ENCODE measurements around the gene ZNF783. TPM values are rescaled to one million over a fixed set of nuclear protein-coding genes. Genes with fewer than 3 reads are reported as not detected.
"Not testable (repeated sequence)": the region's sequence is repeated elsewhere in the genome, so short reads cannot be mapped to it uniquely, and the experiment has no call there.

The ZNF783 gene
- total and polyA plus RNA-seq, 4 donors, result 1.0 to 23.8 (median 15.9) TPM

- Histone ChIP-seq H3K4me1 (ENCODE audit: control insufficient read depth in 1 of 2, insufficient read depth in 2 of 2, low read length in 2 of 2) (no peaks in the 10 kb centered on the region), H3K27ac (ENCODE audit: low read depth in 1 of 2, low read length in 2 of 2) (no peak overlapping the region), H3K9me3 (ENCODE audit: control insufficient read depth, low read length) (no peaks in the 10 kb centered on the region), H3K36me3 (ENCODE audit: control insufficient read depth in 1 of 2, insufficient read depth in 2 of 2, low read length in 1 of 2) (peaks cover 6 to 7% of the 10 kb centered on the region in 2 donors), H3K27me3 (ENCODE audit: control insufficient read depth in 1 of 2, insufficient read depth in 2 of 2, low read length in 1 of 2) (no peaks in the 10 kb centered on the region), H3K4me3 (ENCODE audit: low read length in 2 of 2) (no peak overlapping the region)
- ATAC-seq (ENCODE audit: low FRiP score) (no peak), DNase-seq (peak in 1 of 2 donors; percentile 67)
- intact Hi-C loops (cut with DNase I), result no loop called here
- WGBS, 2 donors, result 97% methylated on average over 34 to 37 of the region's 37 CpGs
Measured at GRCh38 chr7:149224352-149224751, 37.6 kb upstream of the ZNF783 start.

DNA sequence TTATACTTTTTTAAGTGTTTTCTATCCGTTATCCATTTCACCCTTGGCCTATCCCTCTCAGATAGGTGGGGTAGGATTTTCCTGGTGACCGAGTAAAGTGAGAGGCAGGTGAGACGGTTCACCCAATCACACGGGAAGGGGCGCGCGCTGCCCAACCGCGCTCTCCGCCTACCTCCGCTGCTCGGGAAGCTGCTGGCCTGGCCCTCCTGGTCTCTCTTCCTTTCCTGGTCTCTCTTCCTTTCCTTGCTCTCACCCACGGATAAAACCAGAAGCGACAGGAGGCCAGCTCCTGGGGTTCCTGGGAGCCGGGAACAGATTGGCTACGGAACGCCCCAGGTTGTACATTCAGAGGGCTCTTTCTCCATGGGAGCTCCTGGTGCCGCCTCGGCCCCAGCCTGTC, 36.9 kb upstream of the ZNF783 start:
- Histone ChIP-seq H3K4me3 (ENCODE audit: low read length in 2 of 2) (no peak overlapping the region), H3K36me3 (ENCODE audit: control insufficient read depth in 1 of 2, insufficient read depth in 2 of 2, low read length in 1 of 2) (peaks cover 6 to 7% of the 10 kb centered on the region in 2 donors), H3K27ac (ENCODE audit: low read depth in 1 of 2, low read length in 2 of 2) (no peak overlapping the region), H3K27me3 (ENCODE audit: control insufficient read depth in 1 of 2, insufficient read depth in 2 of 2, low read length in 1 of 2) (no peaks in the 10 kb centered on the region), H3K4me1 (ENCODE audit: control insufficient read depth in 1 of 2, insufficient read depth in 2 of 2, low read length in 2 of 2) (no peaks in the 10 kb centered on the region), H3K9me3 (ENCODE audit: control insufficient read depth, low read length) (no peaks in the 10 kb centered on the region)
- 95 to 99% methylated on average over 19 of the region's 19 CpGs for WGBS, 2 donors
- peak in 1 of 2 donors; percentile 53 for DNase-seq
- intact Hi-C loops (cut with DNase I), result no loop called here
- ATAC-seq (ENCODE audit: low FRiP score), result no peak

GRCh38 chr7:149225656-149226055, 36.3 kb upstream of the ZNF783 start:
- peak in 1 of 2 donors; percentile 76 for DNase-seq
- Histone ChIP-seq H3K9me3 (ENCODE audit: control insufficient read depth, low read length) (no peaks in the 10 kb centered on the region), H3K27ac (ENCODE audit: low read depth in 1 of 2, low read length in 2 of 2) (no peak overlapping the region), H3K4me1 (ENCODE audit: control insufficient read depth in 1 of 2, insufficient read depth in 2 of 2, low read length in 2 of 2) (no peaks in the 10 kb centered on the region), H3K36me3 (ENCODE audit: control insufficient read depth in 1 of 2, insufficient read depth in 2 of 2, low read length in 1 of 2) (peaks cover 6 to 7% of the 10 kb centered on the region in 2 donors), H3K27me3 (ENCODE audit: control insufficient read depth in 1 of 2, insufficient read depth in 2 of 2, low read length in 1 of 2) (no peaks in the 10 kb centered on the region), H3K4me3 (ENCODE audit: low read length in 2 of 2) (no peak overlapping the region)
- intact Hi-C loops (cut with DNase I), result no loop called here
- peak; percentile 8 for ATAC-seq (ENCODE audit: low FRiP score)
- WGBS, 2 donors, result 93 to 94% methylated on average over 22 of the region's 22 CpGs

GRCh38 chr7:149226366-149226765, 35.6 kb upstream of the ZNF783 start:
- ATAC-seq (ENCODE audit: low FRiP score); H3K27ac ChIP-seq (ENCODE audit: low read depth in 1 of 2, low read length in 2 of 2); H3K9me3 ChIP-seq (ENCODE audit: control insufficient read depth, low read length); H3K4me3 ChIP-seq (ENCODE audit: low read length in 2 of 2); H3K27me3 ChIP-seq (ENCODE audit: control insufficient read depth in 1 of 2, insufficient read depth in 2 of 2, low read length in 1 of 2); H3K4me1 ChIP-seq (ENCODE audit: control insufficient read depth in 1 of 2, insufficient read depth in 2 of 2, low read length in 2 of 2); H3K36me3 ChIP-seq (ENCODE audit: control insufficient read depth in 1 of 2, insufficient read depth in 2 of 2, low read length in 1 of 2); intact Hi-C loops (cut with DNase I): not testable (repeated sequence)
- 87 to 91% methylated on average over 17 of the region's 17 CpGs for WGBS, 2 donors
- peak in 1 of 2 donors; percentile 50 for DNase-seq

DNA sequence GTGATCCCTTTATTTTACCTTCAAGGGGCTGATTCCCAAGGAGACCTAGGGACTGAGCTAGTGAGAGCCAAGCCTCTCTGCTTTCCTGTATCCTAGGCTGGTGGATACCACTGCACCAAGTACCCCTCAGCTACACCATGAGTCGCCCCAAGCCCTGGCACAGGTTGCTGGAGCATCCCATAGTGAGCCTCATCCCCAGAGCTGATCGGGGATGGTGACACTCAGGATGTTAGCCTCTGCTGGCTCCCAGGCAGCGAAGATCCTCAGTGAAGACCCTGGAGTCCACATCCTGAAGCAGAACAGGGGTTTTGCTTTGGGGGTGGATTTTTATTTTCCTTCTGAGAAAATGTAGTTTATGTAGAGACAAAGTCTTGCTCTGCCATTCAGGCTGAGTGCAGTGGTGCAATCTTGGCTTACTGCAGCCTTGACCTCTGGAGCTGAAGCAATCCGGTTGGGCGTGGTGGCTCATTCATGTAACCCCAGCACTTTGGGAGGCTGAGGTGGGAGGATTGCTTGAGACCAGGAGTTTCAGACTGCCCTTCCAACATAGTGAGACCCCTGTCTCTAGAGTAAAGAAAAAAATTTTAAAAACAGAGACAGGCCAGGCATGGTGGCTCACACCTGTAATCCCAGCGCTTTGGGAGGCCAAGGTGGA, 35.0 kb upstream of the ZNF783 start:
- DNase-seq, result peak in 1 of 2 donors; percentile 50
- H3K4me1 ChIP-seq (ENCODE audit: control insufficient read depth in 1 of 2, insufficient read depth in 2 of 2, low read length in 2 of 2), result no peaks in the 10 kb centered on the region
- 75 to 90% methylated on average over 6 of the region's 6 CpGs for WGBS, 2 donors
- H3K9me3 ChIP-seq (ENCODE audit: control insufficient read depth, low read length), result no peaks in the 10 kb centered on the region
- no peak for ATAC-seq (ENCODE audit: low FRiP score)
- H3K36me3 ChIP-seq (ENCODE audit: control insufficient read depth in 1 of 2, insufficient read depth in 2 of 2, low read length in 1 of 2), result peaks cover 6 to 7% of the 10 kb centered on the region in 2 donors
- intact Hi-C loops (cut with DNase I), result no loop called here
- no peaks in the 10 kb centered on the region for H3K27me3 ChIP-seq (ENCODE audit: control insufficient read depth in 1 of 2, insufficient read depth in 2 of 2, low read length in 1 of 2)
- no peak overlapping the region for H3K4me3 ChIP-seq (ENCODE audit: low read length in 2 of 2)
- H3K27ac ChIP-seq (ENCODE audit: low read depth in 1 of 2, low read length in 2 of 2), result no peak overlapping the region

- Histone ChIP-seq H3K9me3 (ENCODE audit: control insufficient read depth, low read length) (no peaks in the 10 kb centered on the region), H3K27me3 (ENCODE audit: control insufficient read depth in 1 of 2, insufficient read depth in 2 of 2, low read length in 1 of 2) (no peaks in the 10 kb centered on the region), H3K4me1 (ENCODE audit: control insufficient read depth in 1 of 2, insufficient read depth in 2 of 2, low read length in 2 of 2) (no peaks in the 10 kb centered on the region), H3K36me3 (ENCODE audit: control insufficient read depth in 1 of 2, insufficient read depth in 2 of 2, low read length in 1 of 2) (peaks cover 6 to 7% of the 10 kb centered on the region in 2 donors), H3K4me3 (ENCODE audit: low read length in 2 of 2) (no peak overlapping the region), H3K27ac (ENCODE audit: low read depth in 1 of 2, low read length in 2 of 2) (no peak overlapping the region)
- intact Hi-C loops (cut with DNase I), result no loop called here
- WGBS, 2 donors, result 55 to 60% methylated on average over 7 of the region's 7 CpGs
- ATAC-seq (ENCODE audit: low FRiP score) (no peak), DNase-seq (no peak)
Measured at GRCh38 chr7:149228831-149229471, 33.0 kb upstream of the ZNF783 start.

DNA sequence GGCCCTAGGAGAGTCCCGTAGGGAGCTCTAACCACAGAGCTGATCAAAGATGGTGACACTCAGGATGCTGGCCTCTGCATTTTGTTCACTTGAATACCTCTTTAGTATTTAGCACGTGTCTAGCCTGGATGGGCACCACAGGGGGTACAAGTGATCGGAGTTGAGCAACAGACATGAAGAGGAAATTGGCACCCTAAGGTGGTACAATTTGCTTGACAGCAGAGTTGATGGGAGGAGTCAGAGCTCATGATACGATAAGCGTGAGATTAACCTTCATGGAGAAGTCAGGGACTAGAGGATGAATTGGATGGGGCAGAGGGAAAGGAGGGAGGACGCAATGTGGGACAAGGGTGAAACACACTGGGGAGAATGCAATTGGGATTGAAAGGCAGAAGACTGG, 32.5 kb upstream of the ZNF783 start:
- WGBS, 2 donors, result 63 to 71% methylated on average over 6 of the region's 6 CpGs
- Histone ChIP-seq H3K4me3 (ENCODE audit: low read length in 2 of 2) (no peak overlapping the region), H3K27ac (ENCODE audit: low read depth in 1 of 2, low read length in 2 of 2) (no peak overlapping the region), H3K4me1 (ENCODE audit: control insufficient read depth in 1 of 2, insufficient read depth in 2 of 2, low read length in 2 of 2) (no peaks in the 10 kb centered on the region), H3K36me3 (ENCODE audit: control insufficient read depth in 1 of 2, insufficient read depth in 2 of 2, low read length in 1 of 2) (peaks cover 3% of the 10 kb centered on the region in 2 donors), H3K27me3 (ENCODE audit: control insufficient read depth in 1 of 2, insufficient read depth in 2 of 2, low read length in 1 of 2) (no peaks in the 10 kb centered on the region), H3K9me3 (ENCODE audit: control insufficient read depth, low read length) (no peaks in the 10 kb centered on the region)
- DNase-seq (no peak), ATAC-seq (ENCODE audit: low FRiP score) (no peak)
- intact Hi-C loops (cut with DNase I), result no loop called here

- DNase-seq (no peak), ATAC-seq (ENCODE audit: low FRiP score) (no peak)
- no peak overlapping the region for H3K4me3 ChIP-seq (ENCODE audit: low read length in 2 of 2)
- no peaks in the 10 kb centered on the region for H3K36me3 ChIP-seq (ENCODE audit: control insufficient read depth in 1 of 2, insufficient read depth in 2 of 2, low read length in 1 of 2)
- H3K27me3 ChIP-seq (ENCODE audit: control insufficient read depth in 1 of 2, insufficient read depth in 2 of 2, low read length in 1 of 2), result no peaks in the 10 kb centered on the region
- no peaks in the 10 kb centered on the region for H3K4me1 ChIP-seq (ENCODE audit: control insufficient read depth in 1 of 2, insufficient read depth in 2 of 2, low read length in 2 of 2)
- H3K27ac ChIP-seq (ENCODE audit: low read depth in 1 of 2, low read length in 2 of 2), result no peak overlapping the region
- WGBS, 2 donors, result 77 to 80% methylated on average over 2 of the region's 2 CpGs
- no peaks in the 10 kb centered on the region for H3K9me3 ChIP-seq (ENCODE audit: control insufficient read depth, low read length)
- intact Hi-C loops (cut with DNase I), result no loop called here
Measured at GRCh38 chr7:149232362-149232761, 29.6 kb upstream of the ZNF783 start.

DNA sequence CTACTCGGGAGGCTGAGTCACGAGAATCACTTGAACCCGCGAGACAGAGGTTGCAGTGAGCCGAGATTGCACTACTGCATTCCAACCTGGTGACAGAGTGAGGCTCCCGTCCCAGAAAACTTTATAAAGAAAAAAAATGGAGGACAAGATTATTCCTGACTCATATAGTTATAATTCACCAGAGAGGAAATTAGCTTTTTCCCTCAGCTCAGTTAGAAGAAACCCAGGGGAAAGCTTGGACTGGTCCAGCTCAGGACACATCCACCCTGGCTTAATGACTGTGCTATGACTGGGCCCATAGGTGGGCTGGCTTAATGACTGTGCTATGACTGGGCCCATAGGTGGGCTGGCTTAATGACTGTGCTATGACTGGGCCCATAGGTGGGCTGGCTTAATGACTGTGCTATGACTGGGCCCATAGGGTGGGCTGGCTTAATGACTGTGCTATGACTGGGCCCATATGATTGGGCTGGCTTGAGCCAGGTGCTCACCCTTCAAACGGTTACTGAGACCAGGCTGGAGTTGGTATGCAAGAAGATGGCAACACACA, 28.3 kb upstream of the ZNF783 start:
- H3K36me3 ChIP-seq (ENCODE audit: control insufficient read depth in 1 of 2, insufficient read depth in 2 of 2, low read length in 1 of 2); intact Hi-C loops (cut with DNase I); ATAC-seq (ENCODE audit: low FRiP score); H3K9me3 ChIP-seq (ENCODE audit: control insufficient read depth, low read length); H3K4me3 ChIP-seq (ENCODE audit: low read length in 2 of 2); H3K27ac ChIP-seq (ENCODE audit: low read depth in 1 of 2, low read length in 2 of 2); H3K27me3 ChIP-seq (ENCODE audit: control insufficient read depth in 1 of 2, insufficient read depth in 2 of 2, low read length in 1 of 2); H3K4me1 ChIP-seq (ENCODE audit: control insufficient read depth in 1 of 2, insufficient read depth in 2 of 2, low read length in 2 of 2): not testable (repeated sequence)
- DNase-seq, result peak in 1 of 2 donors; percentile 11
- WGBS, 2 donors, result 55% methylated on average over 7 of the region's 7 CpGs
